A673 (cell line): ENCODE measurements around the gene RNF10.

Source experiments
- CTCF ChIP-seq: fragments of 300-800, 200-600 bp; sonication (generic); conservative IDR thresholded peaks from 2 replicates; pipeline ENCODE4 v1.5.1; 2017; ENCODE audit warnings: low read depth, mild to moderate bottlenecking, antibody characterized with exemption, low read length, moderate library complexity, mixed read lengths
- EZH2 ChIP-seq: fragments of 200-600 bp; sonication (generic); IDR thresholded peaks from 2 replicates; pipeline ENCODE4 v1.6.1; 2017; ENCODE audit warnings: borderline replicate concordance, low read depth, mild to moderate bottlenecking, mixed read lengths, antibody characterized with exemption, low read length; ENCODE audit not compliant: poor library complexity, severe bottlenecking

- TF ChIP-seq EZH2 (no peak), CTCF (no peak)
These were observed 84.9 kb downstream of the RNF10 start for GRCh38 chr12:120618954-120619615.
